Islet precursor cell (in vitro differentiated cells): ENCODE measurements around the gene MACROD2.

Experiments
- DNase-seq: peaks from one replicate; pipeline ENCODE4 v3.0.0-alpha.2; 2018

Gene MACROD2

GRCh38 chr20:15256676-15257568 is 1261.6 kb downstream of the MACROD2 start:
- DNase-seq: no peak

DNA sequence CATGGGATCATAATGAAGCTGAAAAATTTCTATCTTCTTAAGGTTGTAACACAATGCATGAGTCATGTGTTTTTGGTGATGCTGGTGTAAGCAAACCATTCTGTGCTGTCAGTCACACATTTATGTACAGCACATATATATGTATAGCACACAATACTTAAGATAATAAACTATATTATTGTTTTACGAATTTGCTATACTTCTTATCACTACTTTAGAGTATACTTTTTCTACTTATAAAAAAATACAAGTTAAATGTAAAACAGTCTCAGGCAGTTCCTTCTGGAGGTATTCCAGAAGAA is 1262.2 kb downstream of the MACROD2 start:
- DNase-seq: no peak

- DNase-seq: no peak
Observed at GRCh38 chr20:15265581-15266309, 1270.4 kb downstream of the MACROD2 start.

DNA sequence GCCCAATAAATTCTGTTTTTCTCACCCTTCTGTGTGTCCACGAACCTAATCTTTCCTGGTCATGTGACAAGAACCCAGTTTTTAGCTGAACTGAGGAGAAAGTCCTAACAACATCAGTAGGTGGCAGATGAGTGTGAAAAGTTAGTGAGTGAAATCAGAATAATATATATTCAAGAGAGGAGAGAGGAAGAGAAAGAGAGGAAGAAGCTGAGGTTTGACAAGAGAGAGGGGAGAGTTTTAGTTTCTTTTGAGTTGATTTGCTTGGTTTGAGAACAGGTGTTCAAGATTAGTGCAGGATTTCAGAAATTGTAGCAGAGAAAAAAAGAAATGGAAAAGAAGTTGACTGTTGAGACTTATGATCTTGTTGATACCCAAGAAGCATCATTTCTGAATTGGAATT is 1272.6 kb downstream of the MACROD2 start:
- DNase-seq: no peak

- DNase-seq: no peak
Observed at GRCh38 chr20:15278041-15278440, 1282.7 kb downstream of the MACROD2 start.

- no peak for DNase-seq
Observed at GRCh38 chr20:15287329-15287728, 1292.0 kb downstream of the MACROD2 start.

- no peak for DNase-seq
Observed at GRCh38 chr20:15288106-15288505, 1292.8 kb downstream of the MACROD2 start.

- no peak for DNase-seq
Observed at GRCh38 chr20:15289337-15289736, 1294.0 kb downstream of the MACROD2 start.

- DNase-seq: no peak
Observed at GRCh38 chr20:15292405-15292804, 1297.1 kb downstream of the MACROD2 start.

DNA sequence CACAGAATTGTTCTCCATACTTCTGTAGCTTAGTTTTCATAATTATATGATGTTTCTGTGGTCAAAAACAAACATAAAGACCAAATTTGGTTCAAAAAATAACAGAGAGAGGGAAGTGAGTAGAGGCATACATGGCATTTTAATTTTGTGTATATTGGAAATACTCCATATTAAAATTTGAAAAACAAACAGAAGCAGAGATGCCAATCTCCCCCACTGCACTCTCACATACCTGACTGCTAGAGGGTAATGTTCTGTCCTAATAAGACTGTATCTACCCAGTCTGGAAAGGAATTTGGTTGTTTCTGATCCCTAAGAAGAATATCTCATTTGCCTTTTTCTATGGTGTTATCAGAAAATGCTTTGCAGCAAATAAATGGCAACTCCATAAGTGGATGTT is 1301.1 kb downstream of the MACROD2 start:
- no peak for DNase-seq

- DNase-seq: no peak
Observed at GRCh38 chr20:15297059-15297875, 1302.0 kb downstream of the MACROD2 start.

DNA sequence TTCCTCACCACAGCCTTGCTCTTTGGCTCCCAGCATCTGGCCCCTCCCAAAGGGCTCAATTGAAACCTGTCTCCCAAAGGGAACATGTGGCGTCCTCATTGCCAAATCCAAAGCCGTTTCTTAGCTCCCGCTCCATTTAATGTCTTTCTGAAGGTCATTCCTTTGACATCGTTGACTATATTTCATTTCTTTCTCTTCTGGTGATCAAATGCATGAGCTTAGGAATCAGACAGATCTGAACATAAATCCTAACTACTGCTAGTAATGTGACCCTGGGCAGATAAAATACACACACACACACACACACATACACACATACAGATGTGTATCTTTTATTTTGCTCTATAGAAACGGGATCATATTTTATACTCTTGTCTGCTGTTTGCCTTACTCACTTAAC is 1306.8 kb downstream of the MACROD2 start:
- DNase-seq: no peak

DNA sequence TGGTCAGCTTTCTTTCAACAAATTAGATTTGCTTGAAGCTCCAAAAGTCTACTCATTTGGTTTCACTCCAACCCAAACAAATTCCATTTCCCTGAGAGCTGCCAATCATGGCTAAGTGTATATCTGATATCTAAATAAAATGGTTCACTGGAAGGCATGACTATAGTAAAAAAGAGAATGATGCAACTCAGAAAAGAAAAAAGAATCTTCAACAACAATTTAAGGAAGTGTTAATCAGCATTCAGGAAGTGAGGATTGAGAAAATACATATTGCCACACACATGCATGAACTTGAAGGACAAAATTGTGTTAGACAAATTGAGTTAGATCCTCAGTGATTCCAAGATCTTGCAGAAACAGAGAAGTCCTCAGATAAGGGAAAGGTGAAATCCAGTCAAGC is 1315.0 kb downstream of the MACROD2 start:
- DNase-seq: no peak

DNA sequence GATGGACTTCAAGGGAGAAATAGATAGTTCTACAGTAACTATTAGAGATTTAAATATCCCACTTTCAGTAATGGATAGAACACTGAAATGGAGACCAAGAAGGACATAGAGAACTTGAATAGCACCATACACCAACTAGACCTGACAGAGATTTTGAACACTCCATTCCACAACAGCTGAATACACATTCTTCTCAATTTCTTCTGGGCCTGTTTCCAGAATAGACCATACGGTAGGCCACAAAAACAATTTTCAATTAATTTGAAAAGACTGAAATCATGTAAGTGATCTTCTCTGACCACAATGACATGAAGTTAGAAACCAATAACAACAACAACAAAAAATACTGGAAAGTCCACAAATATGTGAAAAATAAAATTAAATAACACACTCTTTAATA is 1321.2 kb downstream of the MACROD2 start:
- DNase-seq: no peak

DNA sequence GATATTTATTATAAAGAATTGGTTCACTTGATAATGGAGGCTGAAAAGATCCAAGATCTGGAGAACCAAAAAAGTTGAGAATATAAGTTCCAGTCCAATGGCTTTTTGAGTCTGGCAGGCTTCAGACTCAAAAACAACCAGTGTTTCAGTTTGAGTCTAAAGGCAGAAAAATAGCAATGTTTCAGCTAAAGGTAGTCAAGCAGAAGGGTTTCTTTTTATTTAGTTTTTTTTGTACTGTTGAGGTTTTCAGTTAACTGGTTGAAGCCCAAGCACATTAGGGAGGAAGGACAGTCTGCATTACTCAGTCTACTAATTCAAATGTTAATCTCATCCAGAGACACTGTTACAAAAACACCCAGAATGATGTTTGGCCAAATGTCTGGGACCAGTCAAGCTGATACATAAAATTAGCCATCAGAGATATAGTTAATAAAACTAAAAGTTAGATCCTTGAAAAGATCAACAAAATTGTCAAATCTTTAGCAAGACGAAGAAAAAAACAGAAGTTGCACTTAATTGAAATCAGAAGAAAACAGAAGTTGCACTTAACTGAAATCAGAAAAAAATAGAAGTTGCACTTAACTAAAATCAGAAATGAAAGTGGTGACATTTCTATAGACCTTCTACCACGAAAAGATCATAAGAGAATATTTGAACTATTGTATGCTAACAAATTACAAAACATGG is 1322.4 kb downstream of the MACROD2 start:
- DNase-seq: no peak

GRCh38 chr20:15318682-15319081 is 1323.4 kb downstream of the MACROD2 start:
- no peak for DNase-seq

GRCh38 chr20:15319439-15319838 is 1324.1 kb downstream of the MACROD2 start:
- DNase-seq: no peak

DNA sequence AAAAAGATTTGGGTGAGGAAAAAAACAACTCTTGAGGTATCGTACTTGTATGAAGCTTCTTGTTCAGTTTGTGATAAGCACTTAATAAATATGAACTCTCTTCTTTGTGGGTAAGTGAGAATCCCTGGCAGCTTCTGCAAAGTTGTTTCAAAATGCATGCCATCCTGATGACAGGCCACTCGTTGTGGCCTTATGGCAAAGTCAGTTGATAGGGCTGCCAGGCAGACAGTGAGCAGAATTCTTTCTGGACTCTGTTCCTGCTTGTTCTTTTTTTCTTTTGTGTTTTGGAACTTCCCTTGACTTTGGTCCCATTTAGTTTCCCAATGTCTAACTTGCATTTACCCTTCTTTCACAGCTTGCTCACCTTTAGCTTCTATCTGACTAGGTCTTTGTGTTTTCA is 1325.6 kb downstream of the MACROD2 start:
- no peak for DNase-seq

DNA sequence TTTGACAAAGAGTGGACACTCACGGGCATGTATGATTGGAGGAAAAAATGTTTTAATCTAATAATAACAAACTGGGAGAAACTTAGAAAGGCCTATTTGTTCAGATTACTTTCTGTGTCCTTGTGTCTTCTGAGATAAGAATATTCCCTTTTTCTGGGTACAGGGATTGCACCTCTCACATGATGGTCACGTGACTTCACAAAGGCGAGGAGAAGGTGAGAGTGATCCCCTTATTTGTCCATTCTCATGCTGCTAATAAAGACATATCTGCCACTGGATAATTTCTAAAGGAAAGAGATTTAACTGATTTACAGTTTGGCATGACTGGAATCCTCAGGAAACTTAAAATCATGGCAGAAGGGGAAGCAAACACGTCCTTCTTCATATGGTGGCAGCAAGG is 1331.8 kb downstream of the MACROD2 start:
- DNase-seq: no peak

GRCh38 chr20:15328084-15328483 is 1332.8 kb downstream of the MACROD2 start:
- DNase-seq: peak; percentile 55

GRCh38 chr20:15332711-15333160 is 1337.4 kb downstream of the MACROD2 start:
- no peak for DNase-seq

- DNase-seq: no peak
Observed at GRCh38 chr20:15333170-15333569, 1337.9 kb downstream of the MACROD2 start.

DNA sequence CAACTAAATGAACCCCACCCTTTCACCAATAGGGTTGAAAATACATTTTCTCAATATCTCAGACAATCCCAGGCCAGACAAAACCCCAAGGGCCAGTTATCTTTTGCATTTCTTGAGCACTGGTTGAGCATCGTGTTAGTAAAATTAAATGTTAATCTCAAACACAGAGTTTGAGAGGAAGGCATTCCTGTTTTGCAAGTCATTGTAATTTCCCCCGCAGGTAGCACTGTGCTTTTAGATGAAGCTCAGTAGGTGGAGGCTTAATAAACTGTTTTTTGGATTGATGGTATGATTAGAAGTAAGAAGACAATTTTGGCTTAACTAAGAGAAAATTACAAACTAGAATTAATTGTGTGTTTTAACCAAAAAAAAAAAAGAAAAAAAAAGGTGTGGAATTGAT is 1340.7 kb downstream of the MACROD2 start:
- DNase-seq: no peak
